Activated CD8-positive, alpha-beta T cell treated with anti-CD3 and anti-CD28 coated beads for 36 hours (primary cell): Measurements from ENCODE around the gene DHRS2. TPM values are rescaled to one million over a fixed set of nuclear protein-coding genes. Genes with fewer than 3 reads are reported as not detected.
"Not testable (repeated sequence)": the region's sequence is repeated elsewhere in the genome, so short reads cannot be mapped to it uniquely, and the experiment has no call there.

Experiments used
- ATAC-seq: fragments of 200-7000 bp; cut with Tn5 transposase; one replicate; pipeline ENCODE4 v1.10.0; 2021; ENCODE audit warnings: mild to moderate bottlenecking, moderate library complexity
- CTCF ChIA-PET: fragments of 350-600 bp; sonication (Branson Sonifier 250); formaldehyde crosslinking; loops from one replicate; lab custom pipeline; 2021; ENCODE audit warnings: antibody characterized with exemption; lab: Charles Lee
- POLR2A ChIA-PET: fragments of 350-600 bp; sonication (Branson Sonifier 250); formaldehyde crosslinking; loops from one replicate; lab custom pipeline; 2021; ENCODE audit warnings: antibody characterized with exemption; lab: Charles Lee
- DNase-seq: peaks from one replicate; pipeline ENCODE4 v3.0.0-alpha.2; 2020
- H3K27ac Mint-ChIP-seq: one replicate; pipeline ENCODE4 v1.8.0; 2021; ENCODE audit warnings: mild to moderate bottlenecking, mixed read lengths
- H3K27me3 Mint-ChIP-seq: one replicate; pipeline ENCODE4 v1.8.0; 2021; ENCODE audit warnings: mixed read lengths
- H3K36me3 Mint-ChIP-seq: one replicate; pipeline ENCODE4 v1.8.0; 2021; ENCODE audit warnings: low read depth, mixed read lengths
- H3K4me1 Mint-ChIP-seq: one replicate; pipeline ENCODE4 v1.8.0; 2021; ENCODE audit warnings: low read depth, mixed read lengths
- H3K4me3 Mint-ChIP-seq: one replicate; pipeline ENCODE4 v1.8.0; 2021; ENCODE audit warnings: mild to moderate bottlenecking, moderate library complexity, mixed read lengths
- H3K9me3 Mint-ChIP-seq: one replicate; pipeline ENCODE4 v1.8.0; 2021; ENCODE audit warnings: mixed read lengths
- intact Hi-C: fragments of 100-400 bp; cut with micrococcal nuclease; formaldehyde crosslinking; loops from one replicate; pipeline ENCODE4 v1.10.0; 2022
- total RNA-seq, 2 experiments: library from RNA; stranded (reverse); gene quantifications; one replicate each; pipeline ENCODE4 v1.2.3, GENCODE V29; 2021
- TF ChIP-seq, protein P1 (sequence below): fragments of 200-600 bp; IDR thresholded peaks from one replicate; pipeline ENCODE4 v1.8.0; 2022; ENCODE audit warnings: antibody characterized with exemption, mild to moderate bottlenecking

Gene DHRS2
- total RNA-seq, 2 experiments from 2014 or later = 3.3 to 3.5 TPM

DNA sequence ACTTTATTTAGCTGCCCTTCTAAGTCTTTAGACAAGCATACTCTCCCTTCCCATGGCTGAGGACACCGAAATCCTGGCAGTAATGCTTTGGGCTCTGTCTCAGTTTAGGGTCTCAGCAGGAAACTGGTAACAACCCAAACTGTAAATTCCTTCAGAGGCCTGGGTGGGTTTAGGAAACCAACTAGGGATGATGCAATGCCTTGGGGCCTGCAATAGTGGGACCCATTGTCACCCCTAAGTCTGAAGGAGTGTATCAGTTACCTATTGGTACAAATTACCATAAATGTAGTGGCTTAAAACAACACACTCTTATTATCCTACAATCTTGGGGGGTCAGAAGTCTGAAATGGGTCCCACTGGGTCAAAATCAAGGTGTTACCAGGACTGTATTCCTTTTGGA lies 36.0 kb downstream of the DHRS2 start:
- DNase-seq = no peak
- CTCF ChIA-PET = no interaction called here
- intact Hi-C loops = no loop called here
- ATAC-seq = no peak
- H3K4me3 Mint-ChIP-seq = no peak overlapping the region
- POLR2A ChIA-PET = no interaction called here
- H3K36me3 Mint-ChIP-seq = no peaks in the 10 kb centered on the region
- H3K27me3 Mint-ChIP-seq = peaks cover 6% of the 10 kb centered on the region
- H3K27ac Mint-ChIP-seq = no peak overlapping the region
- H3K4me1 Mint-ChIP-seq = no peaks in the 10 kb centered on the region
- H3K9me3 Mint-ChIP-seq = no peaks in the 10 kb centered on the region
- TF ChIP-seq, protein P1, sequence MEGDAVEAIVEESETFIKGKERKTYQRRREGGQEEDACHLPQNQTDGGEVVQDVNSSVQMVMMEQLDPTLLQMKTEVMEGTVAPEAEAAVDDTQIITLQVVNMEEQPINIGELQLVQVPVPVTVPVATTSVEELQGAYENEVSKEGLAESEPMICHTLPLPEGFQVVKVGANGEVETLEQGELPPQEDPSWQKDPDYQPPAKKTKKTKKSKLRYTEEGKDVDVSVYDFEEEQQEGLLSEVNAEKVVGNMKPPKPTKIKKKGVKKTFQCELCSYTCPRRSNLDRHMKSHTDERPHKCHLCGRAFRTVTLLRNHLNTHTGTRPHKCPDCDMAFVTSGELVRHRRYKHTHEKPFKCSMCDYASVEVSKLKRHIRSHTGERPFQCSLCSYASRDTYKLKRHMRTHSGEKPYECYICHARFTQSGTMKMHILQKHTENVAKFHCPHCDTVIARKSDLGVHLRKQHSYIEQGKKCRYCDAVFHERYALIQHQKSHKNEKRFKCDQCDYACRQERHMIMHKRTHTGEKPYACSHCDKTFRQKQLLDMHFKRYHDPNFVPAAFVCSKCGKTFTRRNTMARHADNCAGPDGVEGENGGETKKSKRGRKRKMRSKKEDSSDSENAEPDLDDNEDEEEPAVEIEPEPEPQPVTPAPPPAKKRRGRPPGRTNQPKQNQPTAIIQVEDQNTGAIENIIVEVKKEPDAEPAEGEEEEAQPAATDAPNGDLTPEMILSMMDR = no peak

DNA sequence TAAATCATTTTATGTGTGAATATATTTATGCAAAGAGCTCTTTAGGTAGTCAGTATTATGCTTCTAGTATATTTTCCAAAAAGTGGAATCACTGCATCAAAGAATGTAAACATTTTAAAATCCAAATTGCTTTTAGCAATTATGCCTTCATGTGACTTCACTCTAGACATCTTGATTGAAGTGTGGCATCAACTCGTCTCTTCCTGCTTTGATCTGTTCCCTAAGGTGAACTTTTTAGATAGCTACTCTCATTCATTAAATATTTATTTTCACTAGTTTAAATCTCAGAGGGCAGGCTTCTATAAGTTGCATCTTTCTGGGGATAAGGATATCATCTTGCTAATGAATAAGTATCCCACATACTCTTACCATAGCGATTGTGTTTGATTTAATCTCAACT lies 39.2 kb downstream of the DHRS2 start:
- ATAC-seq (no peak), DNase-seq (no peak)
- Mint-ChIP-seq H3K9me3 (no peaks in the 10 kb centered on the region), H3K27me3 (peaks cover 11% of the 10 kb centered on the region), H3K4me1 (no peaks in the 10 kb centered on the region), H3K36me3 (no peaks in the 10 kb centered on the region), H3K4me3 (no peak overlapping the region), H3K27ac (no peak overlapping the region)
- CTCF ChIA-PET = interaction anchor here (1.4 kb wide), 1 partner anchor 235 kb away, joined by 3 read pairs; no protein-coding TSS in a partner anchor
- TF ChIP-seq, protein P1 = no peak
- intact Hi-C loops = no loop called here
- POLR2A ChIA-PET = no interaction called here

DNA sequence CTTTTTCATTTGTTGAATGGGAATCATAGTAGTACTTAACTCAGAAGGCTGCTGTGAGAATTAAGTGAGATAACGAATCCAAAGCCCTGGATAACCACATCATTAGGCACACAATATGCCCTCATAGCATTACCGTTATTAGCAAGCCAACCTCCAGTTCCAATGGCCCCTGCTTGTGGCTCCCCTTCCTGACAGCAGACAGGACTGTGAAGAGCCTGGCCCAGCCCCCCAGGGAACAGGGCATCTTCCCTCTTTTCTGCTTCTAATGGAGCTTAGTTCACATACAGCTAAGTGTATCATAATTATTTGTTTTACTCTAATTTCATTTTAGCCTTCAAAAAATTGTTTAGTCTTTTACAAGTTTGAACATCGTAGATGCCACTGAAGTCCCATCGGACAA lies 39.7 kb downstream of the DHRS2 start:
- CTCF ChIA-PET = interaction anchor here (1.1 to 1.4 kb wide), 2 partner anchors 87 to 235 kb away, joined by 3 read pairs; no protein-coding TSS in a partner anchor
- Mint-ChIP-seq H3K4me3 (no peak overlapping the region), H3K4me1 (no peaks in the 10 kb centered on the region), H3K27ac (no peak overlapping the region), H3K36me3 (no peaks in the 10 kb centered on the region), H3K27me3 (peaks cover 11% of the 10 kb centered on the region), H3K9me3 (no peaks in the 10 kb centered on the region)
- POLR2A ChIA-PET = no interaction called here
- DNase-seq (no peak), ATAC-seq (no peak)
- TF ChIP-seq, protein P1 = no peak
- intact Hi-C loops = no loop called here

DNA sequence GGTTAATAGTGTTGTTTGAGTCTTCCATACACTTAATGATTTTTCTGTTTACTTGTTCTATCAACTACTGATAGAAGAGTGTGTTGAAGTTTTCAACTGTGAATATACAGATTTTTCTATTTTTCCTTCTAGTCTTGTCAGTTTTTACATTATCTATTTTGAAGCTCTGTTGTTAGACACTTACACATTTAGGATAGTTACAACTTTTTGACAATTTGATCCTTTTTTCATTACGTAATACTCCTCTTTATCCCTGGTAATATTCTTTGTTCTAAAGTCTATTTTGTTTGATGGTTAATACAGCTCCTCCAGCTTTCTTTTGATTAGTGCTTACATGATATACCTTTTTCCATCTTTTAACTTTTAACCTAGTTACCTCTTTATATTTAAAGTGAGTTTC lies 45.2 kb downstream of the DHRS2 start:
- CTCF ChIA-PET = interaction anchor here (1.2 to 5.2 kb wide), 3 partner anchors 16 to 229 kb away, joined by 4 to 21 read pairs (median 5); no protein-coding TSS in a partner anchor
- Mint-ChIP-seq H3K27ac (no peak overlapping the region), H3K4me1 (no peaks in the 10 kb centered on the region), H3K27me3 (peaks cover 12% of the 10 kb centered on the region), H3K4me3 (no peak overlapping the region), H3K9me3 (no peaks in the 10 kb centered on the region), H3K36me3 (no peaks in the 10 kb centered on the region)
- TF ChIP-seq, protein P1 = no peak
- intact Hi-C loops = no loop called here
- ATAC-seq = no peak
- no peak for DNase-seq
- POLR2A ChIA-PET = no interaction called here

DNA sequence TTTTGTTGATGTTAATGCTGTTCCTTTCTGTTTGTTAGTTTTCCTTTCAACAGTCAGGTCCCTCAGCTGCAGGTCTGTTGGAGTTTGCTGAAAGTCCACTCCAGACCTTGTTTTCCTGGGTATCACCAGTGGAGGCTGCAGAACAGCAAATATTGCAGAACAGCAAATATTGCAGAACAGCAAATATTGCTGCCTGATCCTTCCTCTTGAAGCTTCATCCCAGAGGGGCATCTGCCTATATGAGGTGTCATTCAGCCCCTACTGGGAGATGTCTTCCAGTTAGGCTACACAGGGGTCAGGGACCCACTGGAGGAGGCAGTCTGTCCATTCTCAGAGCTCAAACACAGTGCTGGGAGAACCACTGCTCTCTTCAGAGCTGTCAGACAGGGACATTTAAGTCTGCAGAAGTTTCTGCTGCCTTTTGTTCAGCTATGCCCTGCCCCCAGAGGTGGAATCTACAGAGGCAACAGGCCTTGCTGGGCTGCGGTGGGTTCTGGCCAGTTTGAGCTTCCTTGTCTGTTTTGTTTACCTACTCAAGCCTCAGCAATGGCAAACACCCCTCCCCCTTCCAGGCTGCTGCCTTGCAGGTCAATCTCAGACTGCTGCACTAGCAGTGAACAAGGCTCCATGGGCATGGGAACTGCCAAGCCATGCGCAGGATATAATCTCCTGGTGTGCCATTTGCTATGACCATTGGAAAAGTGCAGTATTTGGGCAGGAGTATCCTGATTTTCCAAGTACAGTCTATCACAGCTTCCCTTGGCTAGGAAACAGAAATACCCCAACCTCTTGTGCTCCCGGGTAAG lies 53.7 kb downstream of the DHRS2 start:
- H3K9me3 Mint-ChIP-seq, H3K36me3 Mint-ChIP-seq, H3K4me3 Mint-ChIP-seq, H3K27me3 Mint-ChIP-seq, H3K4me1 Mint-ChIP-seq, intact Hi-C loops, ATAC-seq, H3K27ac Mint-ChIP-seq, DNase-seq: not testable (repeated sequence)
- ChIA-PET CTCF (interaction anchor here (0.7 to 1.0 kb wide), 2 partner anchors 57 to 101 kb away, joined by 3 to 5 read pairs; no protein-coding TSS in a partner anchor), POLR2A (interaction anchor here (0.6 kb wide), 1 partner anchor 11 kb away, joined by 3 read pairs; no protein-coding TSS in a partner anchor)
